Left renal cortex interstitium (tissue), 4 donors: Measurements from ENCODE around the gene FAM72B. TPM values are rescaled to one million over a fixed set of nuclear protein-coding genes. Genes with fewer than 3 reads are reported as not detected.
"Not testable (repeated sequence)": the region's sequence is repeated elsewhere in the genome, so short reads cannot be mapped to it uniquely, and the experiment has no call there.

Experiments
- DNase-seq, 4 donors: peaks; one replicate each; pipeline ENCODE4 v3.0.0-alpha.2; 2013; ENCODE audit warnings: low read depth in 4 of 4, low spot score in 2 of 4, missing footprints in 1 of 4
- polyA plus RNA-seq, 4 donors: library from polyadenylated mRNA; unstranded; fragments of 120-200 nt; gene quantifications; one replicate each; pipeline ENCODE4 v1.2.1, GENCODE V29; 2013; ENCODE audit not compliant: insufficient read length in 4 of 4

FAM72B gene
- polyA plus RNA-seq, 4 donors, result 3.6 to 4.8 (median 4.3) TPM

- DNase-seq, result not testable (repeated sequence)
Observed at GRCh38 chr1:121200985-121201981, 17.1 kb upstream of the FAM72B start.

- not testable (repeated sequence) for DNase-seq
Observed at GRCh38 chr1:121200232-121200631, 16.1 kb upstream of the FAM72B start.

GRCh38 chr1:121199763-121200162, 15.6 kb upstream of the FAM72B start:
- DNase-seq, result not testable (repeated sequence)

- not testable (repeated sequence) for DNase-seq
Observed at GRCh38 chr1:121197095-121197882, 13.1 kb upstream of the FAM72B start.

- DNase-seq, result not testable (repeated sequence)
Observed at GRCh38 chr1:121192512-121192911, 8.4 kb upstream of the FAM72B start.

GRCh38 chr1:121187914-121188313, 3.8 kb upstream of the FAM72B start:
- not testable (repeated sequence) for DNase-seq

- not testable (repeated sequence) for DNase-seq
Observed at GRCh38 chr1:121186191-121186590, 2.1 kb upstream of the FAM72B start.

GRCh38 chr1:121185140-121185708, 1.1 kb upstream of the FAM72B start:
- not testable (repeated sequence) for DNase-seq

GRCh38 chr1:121183867-121184266, 273 bp downstream of the FAM72B start:
- not testable (repeated sequence) for DNase-seq

GRCh38 chr1:121178197-121178596, 5.9 kb downstream of the FAM72B start:
- DNase-seq, result not testable (repeated sequence)

- not testable (repeated sequence) for DNase-seq
Observed at GRCh38 chr1:121176649-121177048, 7.5 kb downstream of the FAM72B start.

- not testable (repeated sequence) for DNase-seq
Observed at GRCh38 chr1:121168152-121168668, 15.9 kb downstream of the FAM72B start.

GRCh38 chr1:121167225-121167738, 16.9 kb downstream of the FAM72B start:
- DNase-seq, result not testable (repeated sequence)

GRCh38 chr1:121165296-121165695, 18.8 kb downstream of the FAM72B start:
- DNase-seq, result not testable (repeated sequence)

- DNase-seq, result not testable (repeated sequence)
Observed at GRCh38 chr1:121163850-121164757, 20.0 kb downstream of the FAM72B start.

GRCh38 chr1:121161199-121161901, 22.8 kb downstream of the FAM72B start:
- not testable (repeated sequence) for DNase-seq

GRCh38 chr1:121160118-121160517, 24.0 kb downstream of the FAM72B start:
- not testable (repeated sequence) for DNase-seq

- DNase-seq, result not testable (repeated sequence)
Observed at GRCh38 chr1:121157609-121158008, 26.5 kb downstream of the FAM72B start.
